Measurements from ENCODE around the gene KLHL40. TPM values are rescaled to one million over a fixed set of nuclear protein-coding genes. Genes with fewer than 3 reads are reported as not detected.

The KLHL40 gene
- total and polyA plus RNA-seq, 2 experiments from 2014 or later = not detected

GRCh38 chr3:42692667-42693529 is 7.6 kb downstream of the KLHL40 start:
- no peak for DNase-seq (ENCODE audit: low spot score)
- Histone ChIP-seq H3K4me3 (no peak overlapping the region), H3K9me2 (replicated peaks; ENCODE audit: insufficient read depth) (no peaks in the 10 kb centered on the region), H3K4me1 (ENCODE audit: insufficient read depth) (no peaks in the 10 kb centered on the region), H2AFZ (no peak overlapping the region), H4K20me1 (ENCODE audit: insufficient read depth, poor library complexity, severe bottlenecking) (no peaks in the 10 kb centered on the region), H3K9me3 (ENCODE audit: low read depth) (no peaks in the 10 kb centered on the region), H3K4me2 (no peak overlapping the region), H3K27ac (no peak overlapping the region), H3K79me2 (no peaks in the 10 kb centered on the region), H3K36me3 (replicated peaks; ENCODE audit: insufficient read depth, low read depth) (no peaks in the 10 kb centered on the region), H3K27me3 (no peaks in the 10 kb centered on the region)
- TF ChIP-seq EZH2 (IDR thresholded peaks at IDR 0.05; ENCODE audit: borderline replicate concordance) = no peak
- no peak for TF ChIP-seq CTCF (IDR thresholded peaks at IDR 0.05; ENCODE audit: poor library complexity)
- no peak for TF ChIP-seq EZH2phosphoT487 (IDR thresholded peaks at IDR 0.05; ENCODE audit: low read depth, severe bottlenecking, unreplicated experiment)
- WGBS (ENCODE audit: low lambda C conversion rate, missing lambda C conversion rate) = 92% methylated on average over 17 of the region's 17 CpGs

- Histone ChIP-seq H3K27ac (no peak overlapping the region), H3K9me2 (replicated peaks; ENCODE audit: insufficient read depth) (no peaks in the 10 kb centered on the region), H3K4me1 (ENCODE audit: insufficient read depth) (no peaks in the 10 kb centered on the region), H2AFZ (no peak overlapping the region), H4K20me1 (ENCODE audit: insufficient read depth, poor library complexity, severe bottlenecking) (no peaks in the 10 kb centered on the region), H3K79me2 (no peaks in the 10 kb centered on the region), H3K27me3 (no peaks in the 10 kb centered on the region), H3K4me2 (no peak overlapping the region), H3K9me3 (ENCODE audit: low read depth) (no peaks in the 10 kb centered on the region), H3K36me3 (replicated peaks; ENCODE audit: insufficient read depth, low read depth) (no peaks in the 10 kb centered on the region), H3K4me3 (no peak overlapping the region)
- DNase-seq (ENCODE audit: low spot score) = no peak
- no peak for TF ChIP-seq EZH2phosphoT487 (IDR thresholded peaks at IDR 0.05; ENCODE audit: low read depth, severe bottlenecking, unreplicated experiment)
- no peak for TF ChIP-seq CTCF (IDR thresholded peaks at IDR 0.05; ENCODE audit: poor library complexity)
- no peak for TF ChIP-seq EZH2 (IDR thresholded peaks at IDR 0.05; ENCODE audit: borderline replicate concordance)
- WGBS (ENCODE audit: low lambda C conversion rate, missing lambda C conversion rate) = 83% methylated on average over 4 of the region's 4 CpGs
Measured at GRCh38 chr3:42693530-42693930, 8.2 kb downstream of the KLHL40 start.

- H3K79me2 ChIP-seq = no peaks in the 10 kb centered on the region
- no peak overlapping the region for H3K4me3 ChIP-seq
- H3K27ac ChIP-seq = no peak overlapping the region
- no peaks in the 10 kb centered on the region for H3K4me1 ChIP-seq (ENCODE audit: insufficient read depth)
- no peak overlapping the region for H2AFZ ChIP-seq
- no peaks in the 10 kb centered on the region for H3K9me2 ChIP-seq (replicated peaks; ENCODE audit: insufficient read depth)
- no peaks in the 10 kb centered on the region for H3K27me3 ChIP-seq
- H3K4me2 ChIP-seq = no peak overlapping the region
- H3K36me3 ChIP-seq (replicated peaks; ENCODE audit: insufficient read depth, low read depth) = no peaks in the 10 kb centered on the region
- H3K9me3 ChIP-seq (ENCODE audit: low read depth) = no peaks in the 10 kb centered on the region
- H4K20me1 ChIP-seq (ENCODE audit: insufficient read depth, poor library complexity, severe bottlenecking) = no peaks in the 10 kb centered on the region
- no peak for TF ChIP-seq EZH2phosphoT487 (IDR thresholded peaks at IDR 0.05; ENCODE audit: low read depth, severe bottlenecking, unreplicated experiment)
- TF ChIP-seq CTCF (IDR thresholded peaks at IDR 0.05; ENCODE audit: poor library complexity) = no peak
- no peak for TF ChIP-seq EZH2 (IDR thresholded peaks at IDR 0.05; ENCODE audit: borderline replicate concordance)
- no peak for DNase-seq (ENCODE audit: low spot score)
Measured at GRCh38 chr3:42694366-42694765, 9.0 kb downstream of the KLHL40 start.
